ENCODE measurements around the gene MUTYH. TPM values are rescaled to one million over a fixed set of nuclear protein-coding genes. Genes with fewer than 3 reads are reported as not detected.

MUTYH gene
- total RNA-seq, 1 experiment from 2014 or later: 53.2 TPM

- intact Hi-C loops (cut with micrococcal nuclease; ENCODE audit: unreplicated experiment): loop anchor here (1.0 kb wide), 1 partner anchor 9 kb away; the partner anchor contains the start of genes MUTYH and TOE1
- H3K9me2 ChIP-seq (ENCODE audit: insufficient read depth): no peaks in the 10 kb centered on the region
- no peak overlapping the region for H2AFZ ChIP-seq
- DNase-seq: peak in 1 of 2 experiments; percentile 50
- H3K9me3 ChIP-seq (ENCODE audit: insufficient read depth, low read depth): no peaks in the 10 kb centered on the region
- no peaks in the 10 kb centered on the region for H3K27me3 ChIP-seq (ENCODE audit: insufficient read depth, low read depth)
- peak overlapping the region; percentile 4; the same call in 1 of the 2 replicates for H3K27ac ChIP-seq
- no TSS peak for BruUV-seq (replicated peaks)
- POLR2A ChIA-PET (ENCODE audit: unreplicated experiment): interaction anchor here (0.6 to 1.7 kb wide), 5 partner anchors 9 to 1699 kb away, joined by 6 to 19 read pairs (median 13); partner anchors contain the start of genes MUTYH and TOE1
- no peak for TF ChIP-seq EZH2 (IDR thresholded peaks at IDR 0.05; ENCODE audit: low read depth)
- no peak for TF ChIP-seq CTCF (conservative IDR thresholded peaks at IDR 0.05)
- no peaks in the 10 kb centered on the region for H4K20me1 ChIP-seq (ENCODE audit: insufficient read depth)
- CTCF ChIA-PET: interaction anchor here (0.6 to 1.7 kb wide), 5 partner anchors 10 to 201 kb away, joined by 4 to 8 read pairs (median 4); partner anchors contain the start of genes MUTYH and TOE1
- no peaks in the 10 kb centered on the region for H3K79me2 ChIP-seq (ENCODE audit: low read depth)
- H3K4me3 ChIP-seq: no peak overlapping the region
- H3F3A ChIP-seq (ENCODE audit: insufficient read depth, low read depth): peaks cover 20% of the 10 kb centered on the region; the same call in 1 of the 2 replicates
- H3K4me2 ChIP-seq: peak overlapping the region; percentile 6; the same call in 1 of the 2 replicates
- H3K4me1 ChIP-seq (replicated peaks; ENCODE audit: insufficient read depth): peaks cover 22% of the 10 kb centered on the region
- H3K36me3 ChIP-seq (ENCODE audit: low read depth): no peaks in the 10 kb centered on the region
Observed at GRCh38 chr1:45348966-45349677, 8.9 kb upstream of the MUTYH start.

- H3K27ac ChIP-seq: peak overlapping the region; percentile 4; the same call in 1 of the 2 replicates
- H3K36me3 ChIP-seq (ENCODE audit: low read depth): 0 out of 2 replicates have a peak, but pooled peaks cover under 1% of the 10 kb centered on the region
- no peaks in the 10 kb centered on the region for H3K79me2 ChIP-seq (ENCODE audit: low read depth)
- peaks cover 20% of the 10 kb centered on the region; the same call in 1 of the 2 replicates for H3F3A ChIP-seq (ENCODE audit: insufficient read depth, low read depth)
- no peaks in the 10 kb centered on the region for H4K20me1 ChIP-seq (ENCODE audit: insufficient read depth)
- intact Hi-C loops (cut with micrococcal nuclease; ENCODE audit: unreplicated experiment): loop anchor here (1.0 kb wide), 1 partner anchor 8 kb away; the partner anchor contains the start of genes MUTYH and TOE1
- no TSS peak for BruUV-seq (replicated peaks)
- H3K9me2 ChIP-seq (ENCODE audit: insufficient read depth): no peaks in the 10 kb centered on the region
- H3K4me2 ChIP-seq: peak overlapping the region; percentile 3; the same call in 1 of the 2 replicates
- ChIA-PET CTCF (interaction anchor here (0.8 to 1.7 kb wide), 6 partner anchors 9 to 144 kb away, joined by 4 to 19 read pairs (median 4); partner anchors contain the start of genes MUTYH and TOE1), POLR2A (ENCODE audit: unreplicated experiment) (interaction anchor here (0.6 to 1.7 kb wide), 12 partner anchors 8 to 1698 kb away, joined by 3 to 19 read pairs (median 6); partner anchors contain the start of genes EIF2B3, MUTYH, TESK2 and TOE1)
- TF ChIP-seq CTCF (conservative IDR thresholded peaks at IDR 0.05) (no peak), EZH2 (IDR thresholded peaks at IDR 0.05; ENCODE audit: low read depth) (no peak)
- H3K27me3 ChIP-seq (ENCODE audit: insufficient read depth, low read depth): no peaks in the 10 kb centered on the region
- no peak for DNase-seq
- H3K9me3 ChIP-seq (ENCODE audit: insufficient read depth, low read depth): no peaks in the 10 kb centered on the region
- no peak overlapping the region for H3K4me3 ChIP-seq
- H3K4me1 ChIP-seq (replicated peaks; ENCODE audit: insufficient read depth): peaks cover 22% of the 10 kb centered on the region
- no peak overlapping the region for H2AFZ ChIP-seq
Observed at GRCh38 chr1:45348609-45348965, 8.3 kb upstream of the MUTYH start.

GRCh38 chr1:45348020-45348419 lies 7.8 kb upstream of the MUTYH start:
- H4K20me1 ChIP-seq (ENCODE audit: insufficient read depth): no peaks in the 10 kb centered on the region
- no peaks in the 10 kb centered on the region for H3K9me3 ChIP-seq (ENCODE audit: insufficient read depth, low read depth)
- no TSS peak for BruUV-seq (replicated peaks)
- no peaks in the 10 kb centered on the region for H3K9me2 ChIP-seq (ENCODE audit: insufficient read depth)
- no peak overlapping the region for H2AFZ ChIP-seq
- H3K4me3 ChIP-seq: no peak overlapping the region
- H3K36me3 ChIP-seq (ENCODE audit: low read depth): 0 out of 2 replicates have a peak, but pooled peaks cover 4% of the 10 kb centered on the region
- H3K79me2 ChIP-seq (ENCODE audit: low read depth): no peaks in the 10 kb centered on the region
- DNase-seq: peak; percentile 39 to 53
- TF ChIP-seq EZH2 (IDR thresholded peaks at IDR 0.05; ENCODE audit: low read depth): no peak
- TF ChIP-seq CTCF (conservative IDR thresholded peaks at IDR 0.05): no peak
- H3K4me1 ChIP-seq (replicated peaks; ENCODE audit: insufficient read depth): peaks cover 22% of the 10 kb centered on the region
- H3K27me3 ChIP-seq (ENCODE audit: insufficient read depth, low read depth): no peaks in the 10 kb centered on the region
- ChIA-PET POLR2A (ENCODE audit: unreplicated experiment) (interaction anchor here (0.6 to 1.7 kb wide), 12 partner anchors 8 to 1315 kb away, joined by 3 to 19 read pairs (median 4); partner anchors contain the start of genes EIF2B3, MUTYH, TESK2 and TOE1), CTCF (interaction anchor here (0.8 to 1.7 kb wide), 5 partner anchors 8 to 145 kb away, joined by 4 to 19 read pairs (median 4); partner anchors contain the start of genes MUTYH and TOE1)
- H3K27ac ChIP-seq: peak overlapping the region; percentile 4; the same call in 1 of the 2 replicates
- H3F3A ChIP-seq (ENCODE audit: insufficient read depth, low read depth): peaks cover 20% of the 10 kb centered on the region; the same call in 1 of the 2 replicates
- intact Hi-C loops (cut with micrococcal nuclease; ENCODE audit: unreplicated experiment): loop anchor here (1.0 kb wide), 1 partner anchor 8 kb away; the partner anchor contains the start of genes MUTYH and TOE1
- H3K4me2 ChIP-seq: peak overlapping the region; percentile 3; the same call in 1 of the 2 replicates

All from PC-9 (cell line).